GM19328 (cell line): Measurements from ENCODE around the gene GTSF1L.
A peak's percentile ranks its signal among the peaks of the same experiment; 100 is the strongest.

Experiments used
- ATAC-seq: cut with Tn5 transposase; IDR thresholded peaks from one replicate; pipeline ENCODE4 v1.9.1; 2021; ENCODE audit warnings: mild to moderate bottlenecking, moderate library complexity; ENCODE audit not compliant: unreplicated experiment

GTSF1L gene

GRCh38 chr20:43746344-43747137, 19.7 kb upstream of the GTSF1L start:
- ATAC-seq: no peak

DNA sequence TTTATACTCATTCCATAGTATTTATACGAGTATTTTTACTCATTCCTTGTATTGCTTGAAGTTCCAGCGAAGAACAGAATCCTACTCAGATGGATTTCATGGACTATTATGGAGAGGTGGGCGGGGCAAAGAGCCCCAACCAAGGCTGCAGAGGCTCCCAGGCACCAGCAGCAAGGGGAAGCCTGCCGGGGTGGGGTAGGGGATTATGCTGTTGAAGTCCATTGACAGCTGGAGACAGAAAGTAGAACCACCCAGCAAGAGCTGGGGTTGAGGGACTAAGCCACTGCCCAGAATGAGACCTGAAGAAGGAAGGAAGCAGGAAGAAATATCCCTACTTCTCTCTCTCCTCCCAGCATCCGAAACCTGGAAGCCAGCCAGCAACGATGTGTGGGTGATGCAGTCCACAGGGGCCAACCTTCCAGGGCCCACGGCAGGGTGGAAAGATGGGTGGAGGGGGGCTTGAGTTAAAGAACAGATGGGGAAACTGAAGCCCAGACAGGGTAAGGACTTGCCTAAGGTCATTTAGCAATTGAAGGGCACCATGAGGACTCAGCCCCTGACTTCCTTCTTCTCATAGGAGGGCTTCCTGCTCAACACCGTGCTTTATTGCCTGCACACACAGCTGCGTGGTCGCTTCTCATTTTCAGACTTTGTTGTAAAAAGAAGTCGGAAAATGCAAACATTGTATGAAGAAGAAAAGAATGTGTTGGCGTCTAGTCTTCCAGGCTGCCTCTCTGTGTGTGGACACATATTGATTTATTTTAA, 18.3 kb upstream of the GTSF1L start:
- no peak for ATAC-seq

DNA sequence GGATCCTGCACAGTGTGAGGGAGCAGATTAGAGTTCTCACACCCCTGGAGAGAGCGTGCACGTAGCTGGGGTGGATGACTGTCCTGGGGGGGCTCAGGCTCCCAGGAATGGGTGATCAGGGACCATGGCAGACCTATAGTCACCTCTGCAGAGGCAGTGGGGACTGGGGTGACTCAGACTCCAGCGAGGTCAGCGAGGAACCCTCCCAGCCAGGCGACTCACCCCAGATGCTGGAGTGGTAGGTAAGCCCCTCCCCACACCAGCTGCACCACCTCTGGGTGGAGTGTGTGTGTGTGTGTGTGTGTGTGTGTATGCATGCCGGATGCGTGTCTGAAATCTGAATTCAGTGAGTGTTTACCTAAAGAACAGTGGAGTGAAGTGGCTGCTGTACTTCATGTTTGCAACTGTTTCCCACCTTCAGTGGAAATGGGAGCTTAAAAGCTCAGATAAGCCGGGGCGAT, 17.4 kb upstream of the GTSF1L start:
- no peak for ATAC-seq

- no peak for ATAC-seq
These were observed 13.8 kb upstream of the GTSF1L start for GRCh38 chr20:43740642-43741041.

GRCh38 chr20:43739148-43739749, 12.4 kb upstream of the GTSF1L start:
- ATAC-seq: no peak

DNA sequence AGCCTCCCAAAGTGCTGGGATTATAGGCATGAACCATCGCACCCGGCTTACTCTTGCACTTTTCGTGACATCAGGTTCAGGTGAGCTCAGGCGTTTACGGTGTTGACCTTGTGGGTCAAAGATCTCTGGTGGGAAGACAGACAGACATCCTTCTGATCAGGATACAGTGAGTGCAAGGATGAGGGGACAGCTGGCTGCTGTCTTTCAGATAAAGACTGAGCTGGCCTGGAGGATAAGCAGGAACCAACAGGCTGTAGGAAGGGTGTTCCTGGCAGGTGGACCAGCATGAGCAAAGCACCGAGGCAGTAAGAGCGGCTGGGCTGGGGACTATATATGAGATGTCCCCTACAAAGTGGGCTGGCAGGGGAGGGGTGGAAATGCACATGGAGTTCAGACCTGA, 11.1 kb upstream of the GTSF1L start:
- no peak for ATAC-seq

- no peak for ATAC-seq
These were observed 9.9 kb upstream of the GTSF1L start for GRCh38 chr20:43736588-43737158.

GRCh38 chr20:43731927-43732326, 5.1 kb upstream of the GTSF1L start:
- no peak for ATAC-seq

GRCh38 chr20:43731469-43731868, 4.7 kb upstream of the GTSF1L start:
- ATAC-seq: no peak

DNA sequence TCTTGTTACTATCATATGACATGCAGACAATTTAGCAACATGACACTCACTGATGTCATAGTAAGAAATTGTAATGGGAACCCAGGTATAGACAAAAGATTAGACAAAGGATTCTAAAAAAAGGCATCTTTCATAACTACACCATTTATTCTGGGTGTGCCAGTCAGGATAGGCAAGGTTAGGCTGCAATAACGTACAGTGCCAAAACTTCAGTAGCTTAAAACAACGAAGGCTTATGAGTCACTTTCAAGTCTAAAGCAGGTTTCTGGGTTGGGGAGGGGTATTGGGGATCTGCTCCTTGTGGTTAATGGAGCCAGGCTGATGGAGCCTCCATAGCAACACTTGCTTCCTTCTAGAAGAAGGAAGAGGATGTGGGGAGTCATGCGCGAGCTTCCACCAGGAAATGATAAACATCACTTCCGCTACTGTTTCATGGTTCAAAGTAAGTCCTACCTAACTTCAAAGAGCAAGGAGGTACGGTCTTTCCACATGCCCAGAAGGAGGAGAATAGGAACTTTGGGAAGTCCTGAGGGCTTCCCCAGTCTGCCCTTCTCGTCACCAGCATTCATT, 2.0 kb upstream of the GTSF1L start:
- no peak for ATAC-seq

- ATAC-seq: peak; percentile 67
These were observed 1.3 kb upstream of the GTSF1L start for GRCh38 chr20:43727980-43728590.

DNA sequence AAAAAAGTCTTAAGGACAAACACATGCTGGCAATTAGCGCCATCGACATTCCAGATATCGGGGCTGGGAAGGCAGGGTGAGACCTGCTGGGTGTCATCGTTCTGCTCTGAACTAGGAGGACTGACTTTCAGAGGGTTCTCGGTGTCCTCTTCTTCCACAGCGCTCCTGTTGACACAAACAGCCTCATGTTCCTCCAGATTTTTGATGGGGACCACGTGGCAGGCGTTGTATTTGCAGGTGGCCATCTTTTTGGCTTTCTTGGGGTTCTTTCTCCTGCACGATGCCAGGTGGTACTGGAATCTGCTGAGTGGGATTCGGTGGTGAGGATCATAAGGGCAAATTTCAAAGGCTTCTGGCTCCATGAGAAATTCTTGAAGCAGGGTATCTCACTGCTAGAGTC, 469 bp downstream of the GTSF1L start:
- ATAC-seq: no peak

DNA sequence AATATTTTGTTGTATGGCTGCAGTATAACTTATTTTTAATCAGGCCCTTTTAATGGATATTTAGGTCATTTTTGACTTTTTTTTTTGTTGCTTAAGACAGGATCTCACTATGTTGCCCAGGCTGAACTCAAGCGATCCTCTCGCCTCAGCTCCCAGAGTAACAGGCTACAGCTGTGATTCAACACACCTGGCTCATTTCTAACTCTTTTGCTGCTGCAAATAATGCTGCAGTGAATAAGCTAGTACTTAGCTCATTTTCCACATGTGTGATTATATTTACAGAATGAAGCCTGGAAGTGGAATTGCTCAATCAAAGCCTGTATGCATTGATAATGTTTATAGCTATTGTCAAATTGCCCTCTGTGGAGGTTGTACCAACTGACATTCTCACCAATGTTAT, 1.1 kb downstream of the GTSF1L start:
- ATAC-seq: no peak

DNA sequence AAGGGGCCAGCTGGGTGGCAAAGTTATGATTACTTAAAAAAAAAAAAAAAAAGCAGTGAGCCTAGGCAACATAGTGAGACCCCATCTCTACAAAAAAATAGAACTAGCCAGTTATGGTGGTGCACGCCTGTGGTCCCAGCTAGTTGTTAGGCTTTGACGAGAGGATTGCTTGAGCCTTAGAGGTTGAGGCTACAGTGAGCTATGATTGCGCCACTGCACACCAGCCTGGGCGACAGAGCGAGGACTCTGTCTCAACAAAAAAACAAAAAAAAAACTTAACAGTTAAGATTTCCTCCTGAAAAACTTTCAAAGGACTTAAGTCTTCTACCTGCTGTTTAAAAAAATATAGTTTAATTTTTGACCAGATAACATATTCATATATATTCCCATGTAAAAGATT, 2.4 kb downstream of the GTSF1L start:
- ATAC-seq: no peak

- no peak for ATAC-seq
These were observed 3.1 kb downstream of the GTSF1L start for GRCh38 chr20:43723735-43724134.

GRCh38 chr20:43723186-43723585, 3.6 kb downstream of the GTSF1L start:
- ATAC-seq: no peak

DNA sequence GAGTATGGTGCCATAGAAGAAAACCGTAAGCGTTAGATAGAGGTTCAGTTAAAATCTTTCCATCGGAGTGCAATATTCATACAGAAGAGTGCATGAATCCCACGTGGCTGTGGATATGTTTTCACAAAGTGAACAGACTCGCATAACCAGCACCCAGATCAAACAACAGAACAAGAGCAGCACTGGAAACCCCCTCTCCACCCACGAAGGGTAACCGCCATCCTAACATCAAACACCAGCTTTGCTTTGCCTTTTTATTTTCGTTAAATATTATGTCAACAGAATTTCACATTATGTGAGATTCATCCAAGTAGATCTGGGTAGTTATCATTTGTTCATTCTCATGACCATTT, 4.7 kb downstream of the GTSF1L start:
- ATAC-seq: no peak

GRCh38 chr20:43721429-43722152, 5.2 kb downstream of the GTSF1L start:
- ATAC-seq: no peak

GRCh38 chr20:43721097-43721428, 5.7 kb downstream of the GTSF1L start:
- no peak for ATAC-seq

DNA sequence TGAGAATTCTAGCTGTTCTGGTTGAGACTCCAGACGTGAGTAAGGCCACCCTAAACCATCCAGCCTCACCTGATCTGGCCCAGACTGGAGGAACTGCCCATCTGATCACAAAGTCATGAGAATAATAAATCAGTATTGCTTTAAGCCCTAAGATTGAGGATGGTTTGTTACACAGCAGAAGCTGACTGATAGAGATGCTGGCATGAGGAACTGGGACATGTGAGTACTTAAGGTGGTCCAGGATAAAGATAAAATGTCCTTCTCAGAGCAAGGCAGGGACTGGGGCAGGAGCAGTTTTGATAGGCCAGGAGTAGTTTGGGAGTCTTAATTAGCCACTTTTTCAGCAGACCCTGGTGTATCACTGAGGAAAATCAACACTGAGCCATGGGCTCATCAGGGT, 6.8 kb downstream of the GTSF1L start:
- no peak for ATAC-seq
